HEK293 (cell line): Measurements from ENCODE around the gene ADAM19.

Experiments used
- CTCF ChIA-PET: fragments of 350-600 bp; formaldehyde crosslinking; extraction: SDS; loops from one replicate; lab custom pipeline; 2021; ENCODE audit warnings: antibody characterized with exemption; lab: Yijun Ruan, JAX
- POLR2A ChIA-PET: fragments of 300-600 bp; formaldehyde crosslinking; extraction: SDS; loops from one replicate; lab custom pipeline; 2020; ENCODE audit warnings: antibody characterized with exemption, inconsistent platforms; lab: Yijun Ruan, JAX
- H3K27ac ChIP-seq: fragments of 200-500 bp; sonication (Bioruptor generic); 2 replicates; pipeline ENCODE4 v1.5.1; 2014; ENCODE audit warnings: low read depth, low read length, control low read depth, inconsistent platforms; ENCODE audit errors: extremely low read depth
- H3K36me3 ChIP-seq, 2 experiments: fragments of 200-500 bp in 1 of 2; sonication (Bioruptor generic) in 1 of 2; 1 replicate in 1 of 2; 2 replicates in 1 of 2; pipeline ENCODE4 v1.5.1; 2014 to 2017; ENCODE audit warnings: inconsistent platforms in 2 of 2, low read length in 2 of 2; ENCODE audit not compliant: control insufficient read depth in 2 of 2, insufficient read depth in 1 of 2
- H3K4me1 ChIP-seq: fragments of 200-500 bp; sonication (Bioruptor generic); 2 replicates; pipeline ENCODE4 v1.5.1; 2014; ENCODE audit warnings: mild to moderate bottlenecking, low read length, inconsistent platforms; ENCODE audit not compliant: control insufficient read depth, insufficient read depth
- H3K4me3 ChIP-seq: 2 replicates; pipeline ENCODE4 v1.5.1; 2011; ENCODE audit warnings: low read depth, mild to moderate bottlenecking, control low read depth, low read length, moderate library complexity
- H3K9me3 ChIP-seq: fragments of 200-500 bp; sonication (Bioruptor generic); 2 replicates; pipeline ENCODE4 v1.5.1; 2014; ENCODE audit warnings: low read depth, low read length, inconsistent platforms; ENCODE audit not compliant: control insufficient read depth, insufficient read depth
- HOXC10 ChIP-seq: sonication (generic); formaldehyde crosslinking; IDR thresholded peaks from 2 replicates; pipeline ENCODE4 v1.8.1; 2023; ENCODE audit warnings: mild to moderate bottlenecking, missing genetic modification reagents
- MEIS1 ChIP-seq: sonication (generic); formaldehyde crosslinking; IDR thresholded peaks from 2 replicates; pipeline ENCODE4 v1.8.1; 2022; ENCODE audit warnings: missing genetic modification reagents, mild to moderate bottlenecking, borderline replicate concordance
- PRDM1 ChIP-seq: fragments of 450-650 bp; formaldehyde crosslinking; IDR thresholded peaks from 2 replicates; pipeline ENCODE4; 2016; ENCODE audit warnings: missing biosample characterization, missing genetic modification characterization
- SALL2 ChIP-seq: fragments of 450-650 bp; formaldehyde crosslinking; IDR thresholded peaks from 2 replicates; pipeline ENCODE4 v1.5.0; 2017; ENCODE audit warnings: missing biosample characterization, mild to moderate bottlenecking, missing genetic modification characterization, borderline replicate concordance
- SCRT1 ChIP-seq: fragments of 450-650 bp; formaldehyde crosslinking; IDR thresholded peaks from 2 replicates; pipeline ENCODE4 v1.5.1; 2016; ENCODE audit warnings: missing biosample characterization, missing genetic modification characterization, borderline replicate concordance
- WT1 ChIP-seq: fragments of 450-650 bp; formaldehyde crosslinking; IDR thresholded peaks from 2 replicates; pipeline ENCODE4 v1.5.1; 2016; ENCODE audit warnings: missing biosample characterization, missing genetic modification characterization
- ZBTB1 ChIP-seq: fragments of 450-650 bp; formaldehyde crosslinking; IDR thresholded peaks from 2 replicates; pipeline ENCODE4 v1.5.1; 2016; ENCODE audit warnings: missing biosample characterization, missing genetic modification characterization
- ZBTB21 ChIP-seq: fragments of 450-650 bp; formaldehyde crosslinking; IDR thresholded peaks from 2 replicates; pipeline ENCODE4 v1.5.1; 2017; ENCODE audit warnings: missing biosample characterization, missing genetic modification characterization
- ZEB2 ChIP-seq: fragments of 450-650 bp; formaldehyde crosslinking; IDR thresholded peaks from 2 replicates; pipeline ENCODE4 v1.5.1; 2016; ENCODE audit warnings: missing biosample characterization, missing genetic modification characterization
- ZFP41 ChIP-seq: fragments of 450-650 bp; formaldehyde crosslinking; IDR thresholded peaks from 2 replicates; pipeline ENCODE4 v1.5.1; 2016; ENCODE audit warnings: missing biosample characterization, missing genetic modification characterization, borderline replicate concordance
- ZNF140 ChIP-seq: fragments of 450-650 bp; formaldehyde crosslinking; IDR thresholded peaks from 2 replicates; pipeline ENCODE4 v1.5.1; 2016; ENCODE audit warnings: missing biosample characterization, missing genetic modification characterization
- ZNF211 ChIP-seq: fragments of 450-650 bp; formaldehyde crosslinking; IDR thresholded peaks from 2 replicates; pipeline ENCODE4 v1.5.1; 2016; ENCODE audit warnings: low read depth, missing biosample characterization, missing genetic modification characterization
- ZNF398 ChIP-seq: fragments of 450-650 bp; formaldehyde crosslinking; IDR thresholded peaks from 2 replicates; pipeline ENCODE4 v1.5.1; 2017; ENCODE audit warnings: missing biosample characterization, missing genetic modification characterization
- ZNF518A ChIP-seq: fragments of 450-650 bp; formaldehyde crosslinking; conservative IDR thresholded peaks from 2 replicates; pipeline ENCODE4 v1.5.1; 2016; ENCODE audit warnings: low read depth, missing biosample characterization, missing genetic modification characterization
- ZNF549 ChIP-seq: fragments of 450-650 bp; IDR thresholded peaks from 2 replicates; pipeline ENCODE4 v1.5.1; 2018; ENCODE audit warnings: missing biosample characterization, missing genetic modification characterization, mild to moderate bottlenecking, inconsistent platforms, moderate library complexity
- ZNF571 ChIP-seq: fragments of 450-650 bp; formaldehyde crosslinking; IDR thresholded peaks from 2 replicates; pipeline ENCODE4 v1.5.0; 2017; ENCODE audit warnings: missing biosample characterization, missing genetic modification characterization
- ZNF610 ChIP-seq: fragments of 450-650 bp; formaldehyde crosslinking; IDR thresholded peaks from 2 replicates; pipeline ENCODE4 v1.5.1; 2016; ENCODE audit warnings: missing biosample characterization, missing genetic modification characterization, borderline replicate concordance
- ZNF624 ChIP-seq: fragments of 450-650 bp; formaldehyde crosslinking; IDR thresholded peaks from 2 replicates; pipeline ENCODE4 v1.5.1; 2017; ENCODE audit warnings: missing biosample characterization, missing genetic modification characterization
- ZNF677 ChIP-seq: fragments of 450-650 bp; IDR thresholded peaks from 2 replicates; pipeline ENCODE4 v1.5.0; 2018; ENCODE audit warnings: missing biosample characterization, mild to moderate bottlenecking, missing genetic modification characterization, moderate library complexity
- ZNF768 ChIP-seq: fragments of 450-650 bp; formaldehyde crosslinking; IDR thresholded peaks from 2 replicates; pipeline ENCODE4 v1.5.1; 2018; ENCODE audit warnings: missing biosample characterization, mild to moderate bottlenecking, missing genetic modification characterization
- ZNF777 ChIP-seq: fragments of 450-650 bp; formaldehyde crosslinking; IDR thresholded peaks from 2 replicates; pipeline ENCODE4 v1.5.1; 2017; ENCODE audit warnings: missing biosample characterization, missing genetic modification characterization, borderline replicate concordance
- ZNF791 ChIP-seq: fragments of 450-650 bp; formaldehyde crosslinking; IDR thresholded peaks from 2 replicates; pipeline ENCODE4 v1.5.1; 2016; ENCODE audit warnings: missing biosample characterization, missing genetic modification characterization
- TF ChIP-seq, protein P1 (sequence below): fragments of 450-650 bp; formaldehyde crosslinking; IDR thresholded peaks from 2 replicates; pipeline ENCODE4 v1.5.1; 2016; ENCODE audit warnings: missing biosample characterization, missing genetic modification characterization
- TF ChIP-seq, protein P2 (sequence below): fragments of 450-650 bp; formaldehyde crosslinking; IDR thresholded peaks from 2 replicates; pipeline ENCODE4 v1.5.1; 2016; ENCODE audit warnings: missing biosample characterization, missing genetic modification characterization

The ADAM19 gene

GRCh38 chr5:157578079-157578780 is 2.7 kb upstream of the ADAM19 start:
- Histone ChIP-seq H3K4me1 (no peaks in the 10 kb centered on the region), H3K36me3 (no peaks in the 10 kb centered on the region), H3K27ac (no peak overlapping the region), H3K9me3 (no peaks in the 10 kb centered on the region), H3K4me3 (no peak overlapping the region)
- POLR2A ChIA-PET = interaction anchor here (0.6 kb wide), 1 partner anchor 15 kb away, joined by 3 read pairs; no protein-coding TSS in a partner anchor
- no peak for TF ChIP-seq ZBTB21 (tag by site-specific recombination)
- no peak for TF ChIP-seq ZBTB1 (tag by site-specific recombination)
- no peak for TF ChIP-seq ZFP41 (tag by site-specific recombination)
- no peak for TF ChIP-seq SALL2
- TF ChIP-seq SCRT1 (tag by site-specific recombination) = no peak
- TF ChIP-seq ZNF571 = no peak
- TF ChIP-seq PRDM1 (tag by site-specific recombination) = no peak
- TF ChIP-seq ZNF768 (tag by site-specific recombination) = no peak
- no peak for TF ChIP-seq WT1 (tag by site-specific recombination)
- TF ChIP-seq, protein P1, sequence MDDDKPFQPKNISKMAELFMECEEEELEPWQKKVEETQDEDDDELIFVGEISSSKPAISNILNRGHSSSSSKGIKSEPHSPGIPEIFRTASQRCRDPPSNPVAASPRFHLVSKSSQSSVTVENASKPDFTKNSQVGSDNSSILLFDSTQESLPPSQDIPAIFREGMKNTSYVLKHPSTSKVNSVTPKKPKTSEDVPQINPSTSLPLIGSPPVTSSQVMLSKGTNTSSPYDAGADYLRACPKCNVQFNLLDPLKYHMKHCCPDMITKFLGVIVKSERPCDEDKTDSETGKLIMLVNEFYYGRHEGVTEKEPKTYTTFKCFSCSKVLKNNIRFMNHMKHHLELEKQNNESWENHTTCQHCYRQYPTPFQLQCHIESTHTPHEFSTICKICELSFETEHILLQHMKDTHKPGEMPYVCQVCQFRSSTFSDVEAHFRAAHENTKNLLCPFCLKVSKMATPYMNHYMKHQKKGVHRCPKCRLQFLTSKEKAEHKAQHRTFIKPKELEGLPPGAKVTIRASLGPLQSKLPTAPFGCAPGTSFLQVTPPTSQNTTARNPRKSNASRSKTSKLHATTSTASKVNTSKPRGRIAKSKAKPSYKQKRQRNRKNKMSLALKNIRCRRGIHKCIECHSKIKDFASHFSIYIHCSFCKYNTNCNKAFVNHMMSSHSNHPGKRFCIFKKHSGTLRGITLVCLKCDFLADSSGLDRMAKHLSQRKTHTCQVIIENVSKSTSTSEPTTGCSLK (tag by site-specific recombination) = no peak
- TF ChIP-seq ZNF791 (tag by site-specific recombination) = no peak
- no peak for TF ChIP-seq ZNF549
- no peak for TF ChIP-seq ZNF610 (tag by site-specific recombination)
- TF ChIP-seq ZNF211 (tag by site-specific recombination) = no peak
- no peak for TF ChIP-seq ZNF140 (tag by site-specific recombination)
- no peak for TF ChIP-seq MEIS1 (CRISPR knock-in tag)
- CTCF ChIA-PET = no interaction called here

GRCh38 chr5:157576678-157577077 is 1.1 kb upstream of the ADAM19 start:
- ChIA-PET POLR2A (no interaction called here), CTCF (no interaction called here)
- no peak overlapping the region for H3K27ac ChIP-seq
- no peak overlapping the region for H3K4me3 ChIP-seq
- H3K36me3 ChIP-seq = no peaks in the 10 kb centered on the region
- H3K9me3 ChIP-seq = no peaks in the 10 kb centered on the region
- no peaks in the 10 kb centered on the region for H3K4me1 ChIP-seq
- TF ChIP-seq HOXC10 (CRISPR knock-in tag) = no peak
- TF ChIP-seq ZNF624 = no peak
- TF ChIP-seq, protein P2, sequence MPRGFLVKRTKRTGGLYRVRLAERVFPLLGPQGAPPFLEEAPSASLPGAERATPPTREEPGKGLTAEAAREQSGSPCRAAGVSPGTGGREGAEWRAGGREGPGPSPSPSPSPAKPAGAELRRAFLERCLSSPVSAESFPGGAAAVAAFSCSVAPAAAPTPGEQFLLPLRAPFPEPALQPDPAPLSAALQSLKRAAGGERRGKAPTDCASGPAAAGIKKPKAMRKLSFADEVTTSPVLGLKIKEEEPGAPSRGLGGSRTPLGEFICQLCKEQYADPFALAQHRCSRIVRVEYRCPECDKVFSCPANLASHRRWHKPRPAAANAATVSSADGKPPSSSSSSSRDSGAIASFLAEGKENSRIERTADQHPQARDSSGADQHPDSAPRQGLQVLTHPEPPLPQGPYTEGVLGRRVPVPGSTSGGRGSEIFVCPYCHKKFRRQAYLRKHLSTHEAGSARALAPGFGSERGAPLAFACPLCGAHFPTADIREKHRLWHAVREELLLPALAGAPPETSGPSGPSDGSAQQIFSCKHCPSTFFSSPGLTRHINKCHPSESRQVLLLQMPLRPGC (tag by site-specific recombination) = no peak
- no peak for TF ChIP-seq ZNF398 (tag by site-specific recombination)
- no peak for TF ChIP-seq SALL2
- no peak for TF ChIP-seq ZEB2 (tag by site-specific recombination)
- no peak for TF ChIP-seq ZNF777 (tag by site-specific recombination)
- no peak for TF ChIP-seq ZNF677
- no peak for TF ChIP-seq ZNF518A (tag by site-specific recombination)
